HEK293T (cell line): ENCODE measurements around the gene IGF1R.

Source experiments
- BHLHE40 ChIP-seq: fragments of 450-650 bp; IDR thresholded peaks from 2 replicates; pipeline ENCODE4 v1.6.1; 2016; ENCODE audit warnings: mild to moderate bottlenecking, moderate library complexity, borderline replicate concordance
- CTBP1 ChIP-seq: fragments of 450-650 bp; IDR thresholded peaks from 2 replicates; pipeline ENCODE4 v1.6.1; 2016; ENCODE audit warnings: borderline replicate concordance
- ELF4 ChIP-seq: fragments of 450-650 bp; IDR thresholded peaks from 2 replicates; pipeline ENCODE4 v1.6.1; 2017; ENCODE audit warnings: antibody characterized with exemption
- FOXA1 ChIP-seq: fragments of 450-650 bp; IDR thresholded peaks from 2 replicates; pipeline ENCODE4 v1.6.1; 2016; ENCODE audit warnings: mild to moderate bottlenecking
- FOXK2 ChIP-seq: fragments of 450-650 bp; IDR thresholded peaks from 2 replicates; pipeline ENCODE4 v1.6.1; 2016; ENCODE audit warnings: mild to moderate bottlenecking
- HDGF ChIP-seq: fragments of 450-650 bp; IDR thresholded peaks from 2 replicates; pipeline ENCODE4 v1.6.1; 2017; ENCODE audit warnings: antibody characterized with exemption, borderline replicate concordance
- L3MBTL2 ChIP-seq: fragments of 450-650 bp; conservative IDR thresholded peaks from 2 replicates; pipeline ENCODE4 v1.6.1; 2016; ENCODE audit warnings: mild to moderate bottlenecking
- LEF1 ChIP-seq: fragments of 450-650 bp; IDR thresholded peaks from 2 replicates; pipeline ENCODE4 v1.6.1; 2017; ENCODE audit warnings: mild to moderate bottlenecking, borderline replicate concordance
- NFRKB ChIP-seq: fragments of 450-650 bp; IDR thresholded peaks from 2 replicates; pipeline ENCODE4 v1.6.1; 2016; ENCODE audit warnings: mild to moderate bottlenecking, moderate library complexity
- PKNOX1 ChIP-seq: fragments of 450-650 bp; IDR thresholded peaks from 2 replicates; pipeline ENCODE4 v1.6.1; 2016
- SP1 ChIP-seq: fragments of 450-650 bp; IDR thresholded peaks from 2 replicates; pipeline ENCODE4 v1.6.1; 2017
- SUZ12 ChIP-seq: fragments of 450-650 bp; IDR thresholded peaks from 2 replicates; pipeline ENCODE4 v1.6.1; 2016; ENCODE audit warnings: mild to moderate bottlenecking
- TARDBP ChIP-seq: fragments of 450-650 bp; IDR thresholded peaks from 2 replicates; pipeline ENCODE4 v1.6.1; 2016
- ZNF384 ChIP-seq: fragments of 450-650 bp; IDR thresholded peaks from 2 replicates; pipeline ENCODE4 v1.6.1; 2016

GRCh38 chr15:98740295-98740694 lies 92.0 kb downstream of the IGF1R start:
- TF ChIP-seq NFRKB = no peak
- TF ChIP-seq SP1 = no peak
- TF ChIP-seq ELF4 = no peak
- no peak for TF ChIP-seq L3MBTL2
- no peak for TF ChIP-seq LEF1
- TF ChIP-seq ZNF384 = no peak
- TF ChIP-seq HDGF = no peak
- TF ChIP-seq SUZ12 = no peak
- TF ChIP-seq PKNOX1 = no peak
- no peak for TF ChIP-seq CTBP1
- no peak for TF ChIP-seq TARDBP
- TF ChIP-seq BHLHE40 = no peak
- TF ChIP-seq FOXA1 = no peak
- TF ChIP-seq FOXK2 = no peak
